Measurements from ENCODE around the gene GABRG2.

GABRG2 gene

GRCh38 chr5:162132348-162132747 lies 64.8 kb downstream of the GABRG2 start:
- TF ChIP-seq ZNF274 (IDR thresholded peaks at IDR 0.05; ENCODE audit: low read depth, low read length): no peak
- no peak overlapping the region for H3K4me3 ChIP-seq (ENCODE audit: low read length)

DNA sequence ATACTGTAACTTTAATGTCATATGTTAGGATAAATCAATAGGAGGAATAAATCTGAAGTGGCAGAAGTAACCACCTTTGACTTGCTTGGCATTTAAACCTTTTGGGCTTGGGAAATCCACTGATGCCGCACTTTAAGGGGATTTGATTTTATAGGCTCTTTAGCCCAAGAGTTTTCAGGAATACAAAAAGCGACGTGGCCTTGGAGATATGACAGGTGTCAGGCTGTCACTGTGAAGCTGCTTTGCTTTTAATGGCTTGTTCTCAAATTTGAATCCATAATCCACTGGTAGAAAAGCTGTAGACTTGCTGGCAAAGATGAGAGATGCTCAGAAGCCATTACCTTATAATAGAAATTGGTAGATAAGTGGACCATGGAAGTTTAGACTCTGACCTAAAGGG lies 71.6 kb downstream of the GABRG2 start:
- no peak overlapping the region for H3K4me3 ChIP-seq (ENCODE audit: low read length)
- TF ChIP-seq ZNF274 (IDR thresholded peaks at IDR 0.05; ENCODE audit: low read depth, low read length): no peak

DNA sequence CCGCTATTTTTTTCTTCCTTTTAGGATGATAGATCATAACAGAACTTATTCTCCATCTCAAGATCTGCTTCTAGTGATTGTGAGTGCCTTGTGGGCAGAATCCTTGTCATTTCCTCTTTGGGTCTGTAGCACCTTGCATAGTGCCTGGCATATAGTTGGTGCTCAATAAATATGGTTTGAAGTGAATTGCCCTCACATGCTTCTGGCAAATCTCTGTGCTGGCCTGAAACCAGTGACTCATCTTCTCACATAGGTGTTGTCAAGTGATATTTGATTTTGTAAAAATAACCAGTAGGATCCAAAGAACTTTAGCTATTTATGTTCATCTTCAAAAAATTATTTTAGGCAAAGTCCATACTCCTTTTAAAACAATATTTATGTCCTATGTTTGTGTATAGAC lies 86.7 kb downstream of the GABRG2 start:
- no peak overlapping the region for H3K4me3 ChIP-seq (ENCODE audit: low read length)
- no peak for TF ChIP-seq ZNF274 (IDR thresholded peaks at IDR 0.05; ENCODE audit: low read depth, low read length)

- TF ChIP-seq ZNF274 (IDR thresholded peaks at IDR 0.05; ENCODE audit: low read depth, low read length): no peak
- H3K4me3 ChIP-seq (ENCODE audit: low read length): no peak overlapping the region
These were observed 92.8 kb downstream of the GABRG2 start for GRCh38 chr5:162160401-162160800.

DNA sequence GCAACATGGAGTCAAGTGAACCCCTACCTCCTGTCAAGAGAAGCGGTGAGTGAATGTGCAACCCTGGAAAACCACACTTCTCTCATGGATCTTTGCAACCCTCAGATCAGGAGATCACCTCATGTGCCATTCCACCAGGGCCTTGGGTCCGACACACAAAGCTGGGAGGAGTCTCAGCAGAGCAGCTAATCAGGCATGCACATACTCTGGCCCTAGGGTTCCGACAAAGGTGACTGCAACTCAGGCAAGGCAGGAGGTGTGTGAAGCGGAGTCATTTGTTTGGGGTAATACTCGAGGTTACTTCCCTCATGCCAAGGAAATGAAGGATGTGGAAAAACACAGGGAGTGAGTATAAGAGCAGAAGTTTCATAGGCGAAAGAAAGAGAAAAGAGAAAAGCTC lies 96.1 kb downstream of the GABRG2 start:
- no peak for TF ChIP-seq ZNF274 (IDR thresholded peaks at IDR 0.05; ENCODE audit: low read depth, low read length)
- no peak overlapping the region for H3K4me3 ChIP-seq (ENCODE audit: low read length)

DNA sequence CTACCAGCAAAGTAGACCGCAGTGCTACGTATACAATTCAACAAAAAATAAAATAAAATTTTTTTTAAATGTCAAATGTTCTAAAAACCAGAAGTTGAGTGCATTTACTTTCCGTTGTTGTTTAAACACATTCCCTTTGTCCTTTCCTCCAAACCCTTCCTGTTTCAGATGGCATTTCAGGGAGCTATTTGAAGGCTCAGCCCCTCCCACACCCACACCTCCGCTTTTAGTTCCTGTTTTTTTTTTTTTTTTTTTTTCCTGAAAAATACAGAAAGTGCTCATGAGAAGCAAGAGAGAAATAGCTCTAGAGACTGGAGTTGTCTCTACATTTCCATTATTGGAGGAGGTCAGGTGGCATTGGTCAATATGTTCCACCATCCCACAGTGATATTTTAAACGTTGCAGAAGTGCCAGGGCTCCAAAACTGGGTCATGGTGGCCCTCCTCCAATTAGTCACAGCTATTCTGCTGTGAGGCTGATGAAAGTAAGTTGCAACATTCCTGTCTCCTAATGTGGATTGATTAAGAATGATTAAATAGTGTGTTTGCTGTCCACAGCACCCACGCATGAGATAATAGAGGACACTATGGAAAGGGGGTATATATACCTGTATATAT lies 106.9 kb downstream of the GABRG2 start:
- H3K4me3 ChIP-seq (ENCODE audit: low read length): no peak overlapping the region
- TF ChIP-seq ZNF274 (IDR thresholded peaks at IDR 0.05; ENCODE audit: low read depth, low read length): no peak

- no peak overlapping the region for H3K4me3 ChIP-seq (ENCODE audit: low read length)
- no peak for TF ChIP-seq ZNF274 (IDR thresholded peaks at IDR 0.05; ENCODE audit: low read depth, low read length)
These were observed 119.8 kb downstream of the GABRG2 start for GRCh38 chr5:162187371-162187770.

DNA sequence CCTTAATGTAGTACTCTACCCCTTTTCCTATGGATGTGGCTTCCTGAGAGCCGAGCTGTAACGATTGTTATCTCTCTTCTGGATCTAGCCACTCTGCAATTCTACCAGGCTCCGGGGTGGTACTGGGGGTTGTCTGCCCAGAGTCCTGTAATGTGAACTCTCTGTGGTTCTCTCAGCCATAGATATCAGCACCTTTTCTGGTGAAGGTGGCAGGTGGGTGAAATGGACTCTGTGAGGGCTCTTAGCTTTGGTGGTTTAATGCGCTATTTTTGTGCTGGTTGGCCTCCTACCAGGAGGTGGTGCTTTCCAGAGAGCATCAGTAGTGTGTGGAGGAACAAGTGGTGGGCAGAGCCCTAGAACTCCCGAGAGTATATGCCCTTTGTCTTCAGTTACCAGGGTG lies 122.1 kb downstream of the GABRG2 start:
- no peak for TF ChIP-seq ZNF274 (IDR thresholded peaks at IDR 0.05; ENCODE audit: low read depth, low read length)

DNA sequence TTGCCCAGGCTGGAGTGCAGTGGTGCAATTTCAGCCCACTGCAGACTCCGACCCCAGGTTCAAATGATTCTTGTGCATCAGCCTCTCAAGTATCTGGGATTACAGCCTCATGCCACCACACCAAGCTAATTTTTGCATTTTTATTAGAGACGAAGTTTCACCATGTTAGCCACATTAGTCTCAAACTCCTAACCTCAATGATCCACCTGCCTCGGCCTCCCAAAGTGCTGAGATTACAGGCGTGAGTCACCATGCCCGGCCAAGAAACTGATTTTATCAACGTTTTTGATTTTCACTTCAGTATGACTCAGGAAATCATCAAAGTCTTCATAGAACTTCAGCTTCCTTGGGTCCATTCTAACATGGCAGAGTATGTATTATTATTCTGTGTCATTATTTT lies 125.4 kb downstream of the GABRG2 start:
- H3K4me3 ChIP-seq (ENCODE audit: low read length): no peak overlapping the region
- TF ChIP-seq ZNF274 (IDR thresholded peaks at IDR 0.05; ENCODE audit: low read depth, low read length): no peak

More for the DNA sequence above, 122.1 kb downstream of the GABRG2 start:
- H3K4me3 ChIP-seq (ENCODE audit: low read length): no peak overlapping the region

- no peak for TF ChIP-seq ZNF274 (IDR thresholded peaks at IDR 0.05; ENCODE audit: low read depth, low read length)
- H3K4me3 ChIP-seq (ENCODE audit: low read length): no peak overlapping the region
These were observed 128.8 kb downstream of the GABRG2 start for GRCh38 chr5:162196351-162196750.

DNA sequence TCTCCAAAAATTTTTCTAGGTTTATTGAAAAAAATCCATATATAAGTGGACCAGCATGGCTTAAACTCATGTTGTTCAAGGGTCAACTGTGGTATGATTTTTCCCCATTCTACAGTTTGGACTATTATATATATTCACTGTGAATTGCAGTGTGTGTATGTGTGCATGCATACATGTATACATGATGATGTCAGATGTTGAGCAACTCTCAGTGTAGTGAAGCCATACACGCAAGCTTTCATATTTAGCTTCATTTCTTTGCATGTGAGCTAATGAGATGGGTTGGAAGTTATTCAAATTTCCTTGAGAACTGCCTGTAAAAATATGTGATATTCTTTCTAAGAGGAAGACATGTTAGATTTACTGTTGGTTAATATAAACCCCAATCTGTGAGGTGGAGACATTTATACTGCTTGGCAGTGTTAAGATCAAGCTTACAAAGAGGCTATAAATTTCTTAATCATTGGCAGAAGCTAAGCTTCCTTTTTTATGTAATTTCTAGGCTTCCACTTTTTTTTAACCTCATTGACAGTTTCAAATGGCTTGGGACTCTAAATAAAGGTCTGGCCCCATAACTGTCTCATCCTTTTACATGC lies 134.8 kb downstream of the GABRG2 start:
- no peak overlapping the region for H3K4me3 ChIP-seq (ENCODE audit: low read length)
- no peak for TF ChIP-seq ZNF274 (IDR thresholded peaks at IDR 0.05; ENCODE audit: low read depth, low read length)

All from GM08714 (cell line).